ENCODE results near the gene SARNP.
"Not testable (repeated sequence)": the region's sequence is repeated elsewhere in the genome, so short reads cannot be mapped to it uniquely, and the experiment has no call there.

The SARNP gene, protein sequence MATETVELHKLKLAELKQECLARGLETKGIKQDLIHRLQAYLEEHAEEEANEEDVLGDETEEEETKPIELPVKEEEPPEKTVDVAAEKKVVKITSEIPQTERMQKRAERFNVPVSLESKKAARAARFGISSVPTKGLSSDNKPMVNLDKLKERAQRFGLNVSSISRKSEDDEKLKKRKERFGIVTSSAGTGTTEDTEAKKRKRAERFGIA

GRCh38 chr12:55817345-55818139 lies at the start of gene SARNP, which contains the start of gene ORMDL2:
Gene SARNP (minus strand): TSS chr12:55817724. CDS start chr12:55817701, 23 bp downstream.
Gene ORMDL2 (plus strand): TSS chr12:55818041. CDS start chr12:55819000, 959 bp downstream.
- DNase-seq (ENCODE audit: low read depth), result peak; percentile 100

DNA sequence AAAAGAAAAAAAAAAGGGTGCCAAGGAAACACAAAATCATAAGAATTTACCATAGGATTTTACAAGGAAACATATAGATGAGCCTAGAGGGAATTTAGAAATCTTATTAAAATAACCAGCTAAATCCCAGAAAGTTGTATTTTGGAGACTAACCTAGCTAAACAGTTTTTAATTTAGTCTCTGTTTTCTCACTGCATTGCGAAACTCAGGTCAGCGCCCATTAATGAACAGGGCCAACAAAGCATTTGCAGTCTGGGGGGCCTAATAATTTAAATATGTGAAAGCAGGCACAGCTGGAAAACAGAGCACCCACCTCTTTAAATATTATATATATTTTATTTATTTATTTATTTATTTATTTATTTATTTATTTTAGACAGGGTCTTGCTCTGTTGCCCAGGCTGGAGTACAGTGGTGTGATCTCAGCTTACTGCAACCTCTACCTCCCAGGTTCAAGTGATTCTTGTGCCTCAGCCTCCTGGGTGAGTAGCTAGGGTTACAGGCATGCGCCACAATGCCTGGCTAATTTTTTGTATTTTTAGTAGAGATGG lies 49.0 kb upstream of the SARNP start:
- not testable (repeated sequence) for DNase-seq (ENCODE audit: low read depth)

- no peak for DNase-seq (ENCODE audit: low read depth)
Measured at GRCh38 chr12:55865327-55865726, 47.8 kb upstream of the SARNP start.

DNA sequence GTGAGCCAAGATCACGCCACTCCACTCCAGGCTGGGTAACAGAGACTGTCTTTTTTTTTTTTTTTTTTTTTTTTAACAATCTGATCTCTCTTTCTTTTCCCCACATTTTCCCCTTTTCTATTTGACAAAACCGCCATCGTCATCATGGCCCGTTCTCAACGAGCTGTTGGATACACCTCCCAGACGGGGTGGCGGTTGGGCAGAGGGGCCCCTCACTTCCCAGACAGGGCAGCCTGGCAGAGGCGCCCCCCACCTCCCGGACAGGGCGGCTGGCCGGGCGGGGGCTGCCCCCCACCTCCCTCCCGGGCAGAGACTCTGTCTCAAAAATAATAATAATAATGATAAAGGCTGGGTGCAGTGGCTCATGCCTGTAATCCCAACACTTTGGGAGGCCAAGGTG lies 45.4 kb upstream of the SARNP start:
- DNase-seq (ENCODE audit: low read depth), result not testable (repeated sequence)

GRCh38 chr12:55862286-55862685 lies 44.8 kb upstream of the SARNP start:
- no peak for DNase-seq (ENCODE audit: low read depth)

DNA sequence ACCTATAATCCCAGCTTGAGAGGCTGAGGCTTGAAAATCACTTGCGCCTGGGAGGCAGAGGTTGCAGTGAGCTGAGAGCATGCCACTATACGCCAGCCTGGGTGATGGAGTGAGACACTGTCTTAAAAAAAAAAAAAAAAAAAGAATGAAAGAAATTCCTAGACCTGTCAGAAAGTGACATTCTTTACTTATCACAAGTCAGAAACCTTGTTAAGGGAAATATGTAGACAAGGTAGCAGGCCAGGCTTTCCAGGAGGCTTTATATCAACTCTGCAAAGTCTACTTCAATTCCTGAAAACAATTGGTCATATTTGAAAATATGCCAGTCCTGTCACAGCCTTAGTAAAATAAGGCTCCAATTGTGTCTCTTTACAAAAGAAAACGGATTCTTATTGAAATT lies 44.3 kb upstream of the SARNP start:
- DNase-seq (ENCODE audit: low read depth), result no peak

DNA sequence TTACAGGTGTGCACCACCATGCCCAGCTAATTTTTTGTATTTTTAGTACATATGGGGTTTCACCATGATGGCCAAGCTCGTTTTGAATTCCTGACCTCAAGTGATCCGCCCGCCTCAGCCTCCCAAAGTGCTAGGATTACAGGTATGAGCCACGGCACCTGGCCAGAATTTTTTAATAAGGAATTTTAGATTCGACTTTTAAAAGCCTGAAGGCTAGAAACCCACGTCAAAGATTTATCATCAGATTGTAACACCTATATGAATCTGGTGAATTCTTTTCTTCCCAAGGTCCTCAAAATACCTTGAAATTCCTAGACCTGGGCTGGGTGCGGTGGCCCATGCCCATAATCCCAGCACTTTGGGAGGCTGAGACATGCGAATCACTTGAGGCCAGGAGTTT lies 43.9 kb upstream of the SARNP start:
- DNase-seq (ENCODE audit: low read depth), result no peak

GRCh38 chr12:55852740-55853139 lies 35.2 kb upstream of the SARNP start:
- no peak for DNase-seq (ENCODE audit: low read depth)

DNA sequence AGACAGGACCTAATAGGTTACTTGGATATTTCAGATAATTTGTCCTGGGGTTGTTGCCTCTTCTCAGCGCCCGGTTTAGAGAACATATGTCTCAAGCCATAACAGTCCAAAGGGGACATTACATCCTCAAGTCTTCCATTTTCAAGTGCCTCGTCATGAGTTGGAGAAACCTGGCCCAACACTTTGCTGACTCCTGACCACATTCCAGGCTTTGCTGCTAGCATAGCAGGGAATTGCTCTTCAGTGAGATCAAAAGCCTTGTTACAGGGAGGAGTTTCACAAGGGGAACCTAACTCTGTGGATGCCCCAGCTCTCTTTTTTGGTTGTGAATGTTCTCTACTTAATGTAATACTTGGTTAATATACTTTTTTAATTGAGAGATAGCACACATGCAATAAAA lies 33.4 kb upstream of the SARNP start:
- DNase-seq (ENCODE audit: low read depth), result no peak

- DNase-seq (ENCODE audit: low read depth), result no peak
Measured at GRCh38 chr12:55850401-55850800, 32.9 kb upstream of the SARNP start.

DNA sequence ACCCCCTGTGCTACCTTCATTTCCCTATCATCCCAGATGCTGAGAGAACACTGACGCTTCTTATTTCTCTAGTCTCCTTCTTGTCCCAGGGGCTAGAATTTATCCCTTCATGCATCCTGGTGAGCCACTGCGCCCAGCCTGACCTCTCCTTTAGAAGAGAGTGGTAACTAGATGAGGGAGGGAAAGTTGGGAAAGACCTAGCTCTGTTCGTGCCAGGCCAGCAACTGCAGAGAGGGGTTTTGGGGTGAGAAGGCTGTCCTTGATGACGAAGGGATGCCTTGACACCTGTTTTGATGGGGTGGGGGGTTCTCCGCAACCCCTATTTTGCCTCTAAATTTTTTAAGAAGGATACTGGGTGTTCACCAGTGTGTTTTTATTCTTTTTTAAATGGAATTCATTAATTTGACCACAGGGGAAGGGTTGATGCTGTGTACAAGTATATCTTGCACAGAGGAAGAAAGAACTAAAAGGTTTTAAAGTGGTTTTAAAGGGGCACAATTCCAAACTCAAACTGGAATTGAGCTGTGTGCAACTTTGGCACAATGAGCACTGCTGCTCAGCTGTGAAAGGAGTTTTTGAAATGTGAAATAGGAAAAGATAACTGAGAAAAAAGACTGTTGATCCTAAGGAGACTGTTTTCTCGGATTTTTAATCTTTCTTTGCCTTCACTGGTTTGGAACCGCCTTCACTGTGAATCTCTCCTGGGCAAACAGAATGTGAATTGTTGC lies 32.3 kb upstream of the SARNP start:
- no peak for DNase-seq (ENCODE audit: low read depth)

DNA sequence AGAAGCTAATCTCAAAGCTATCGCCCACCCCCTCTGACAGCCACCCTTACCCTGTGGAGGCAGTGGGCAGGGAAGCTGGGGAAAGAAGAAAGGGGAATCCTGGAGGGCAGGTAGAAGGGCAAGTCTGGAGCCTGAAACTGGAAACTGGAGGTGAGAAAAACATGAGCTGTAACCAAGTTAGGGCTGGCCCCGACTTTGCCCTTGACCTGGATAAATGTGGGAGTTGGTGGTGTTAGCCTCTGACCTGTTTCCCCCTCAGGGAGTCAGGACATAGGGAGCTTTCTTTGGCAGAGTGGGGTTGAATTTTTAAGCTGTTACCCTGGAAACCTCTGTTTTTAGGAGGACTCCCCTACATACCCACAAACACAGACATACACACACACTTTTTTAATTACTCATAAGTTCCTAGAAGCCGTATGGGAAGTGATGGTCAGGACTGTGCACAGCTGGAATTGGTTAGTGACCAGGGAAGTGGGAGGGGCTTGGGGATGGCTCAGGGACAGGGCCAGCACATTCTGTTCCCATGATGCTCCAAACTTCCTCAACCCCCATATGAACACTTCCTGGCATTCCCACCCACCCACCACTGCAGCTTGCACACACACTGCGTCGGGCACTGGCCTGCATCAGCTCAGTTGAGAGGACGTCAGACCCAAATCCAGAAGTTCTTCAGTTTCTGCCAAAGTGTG lies 30.2 kb upstream of the SARNP start:
- DNase-seq (ENCODE audit: low read depth), result peak; percentile 98

GRCh38 chr12:55847033-55847432 lies 29.5 kb upstream of the SARNP start:
- DNase-seq (ENCODE audit: low read depth), result peak; percentile 81

DNA sequence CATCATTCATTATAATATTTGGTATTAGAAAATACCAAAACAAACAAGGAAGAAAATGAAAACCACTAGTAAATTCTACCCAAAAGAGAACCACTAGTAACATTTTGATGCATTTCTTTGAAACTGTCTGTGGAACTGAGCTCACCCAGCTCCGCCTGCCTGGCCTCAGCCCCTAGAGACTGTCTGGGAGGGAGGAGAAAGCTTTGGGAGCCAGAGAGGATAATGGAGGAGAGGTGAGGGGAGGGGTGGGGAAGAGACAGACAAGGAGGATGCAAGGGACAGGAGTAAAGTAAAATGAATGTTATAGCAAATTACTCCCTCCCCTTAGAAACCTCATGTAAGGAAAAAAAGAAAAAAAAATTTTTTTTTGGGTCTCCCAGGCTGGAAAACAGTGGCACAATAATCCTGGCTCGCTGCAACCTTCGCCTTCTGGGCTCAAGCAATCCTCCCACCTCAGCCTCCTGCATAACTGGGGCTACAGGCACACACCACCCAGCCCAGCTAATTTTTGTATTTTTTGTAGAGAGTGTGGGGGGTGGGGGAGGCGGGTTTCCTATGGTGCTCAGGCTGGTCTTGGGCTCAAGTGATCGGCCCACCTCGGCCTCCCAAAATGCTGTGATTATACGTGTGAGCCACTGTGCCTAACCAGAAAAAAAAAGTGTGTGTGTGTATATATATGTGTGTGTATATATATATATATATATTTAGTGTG lies 28.4 kb upstream of the SARNP start:
- DNase-seq (ENCODE audit: low read depth), result no peak

DNA sequence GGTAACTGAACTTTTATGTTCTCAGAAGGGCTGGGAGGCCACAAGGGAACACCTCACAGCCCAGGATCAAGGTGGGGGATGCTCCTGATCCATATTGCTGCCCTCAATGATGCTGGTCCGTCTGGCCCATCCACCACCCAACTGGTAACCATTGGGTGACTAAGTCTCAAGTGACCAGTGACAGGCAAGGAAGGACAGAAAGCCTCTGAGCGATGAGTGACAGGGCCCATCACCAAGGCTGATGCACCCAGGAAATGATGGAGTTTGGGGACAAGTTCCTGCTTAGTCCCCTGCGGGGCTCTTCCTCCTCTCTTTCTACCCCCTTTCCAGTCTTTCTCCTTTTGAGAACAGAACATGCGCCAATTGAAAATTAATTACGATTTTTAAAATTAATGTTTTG lies 27.8 kb upstream of the SARNP start:
- no peak for DNase-seq (ENCODE audit: low read depth)

GRCh38 chr12:55844961-55845360 lies 27.4 kb upstream of the SARNP start:
- no peak for DNase-seq (ENCODE audit: low read depth)

- no peak for DNase-seq (ENCODE audit: low read depth)
Measured at GRCh38 chr12:55843431-55843830, 25.9 kb upstream of the SARNP start.

- DNase-seq (ENCODE audit: low read depth), result peak; percentile 83
Measured at GRCh38 chr12:55842681-55843429, 25.3 kb upstream of the SARNP start, which contains the start of gene MMP19. Gene MMP19 (minus strand): TSS chr12:55842936. CDS start chr12:55842830, 106 bp downstream.

- DNase-seq (ENCODE audit: low read depth), result no peak
Measured at GRCh38 chr12:55840581-55841351, 23.2 kb upstream of the SARNP start.

Data from ELR (cell line).